ENCODE results near the gene RPTOR. TPM values are rescaled to one million over a fixed set of nuclear protein-coding genes. Genes with fewer than 3 reads are reported as not detected.

RPTOR gene
- total and polyA plus RNA-seq, 10 of the 15 experiments (the other 5 are each of a cell fraction or from before 2014, with no cell fraction given), result 0.18 to 32.1 (median 7.8) TPM

DNA sequence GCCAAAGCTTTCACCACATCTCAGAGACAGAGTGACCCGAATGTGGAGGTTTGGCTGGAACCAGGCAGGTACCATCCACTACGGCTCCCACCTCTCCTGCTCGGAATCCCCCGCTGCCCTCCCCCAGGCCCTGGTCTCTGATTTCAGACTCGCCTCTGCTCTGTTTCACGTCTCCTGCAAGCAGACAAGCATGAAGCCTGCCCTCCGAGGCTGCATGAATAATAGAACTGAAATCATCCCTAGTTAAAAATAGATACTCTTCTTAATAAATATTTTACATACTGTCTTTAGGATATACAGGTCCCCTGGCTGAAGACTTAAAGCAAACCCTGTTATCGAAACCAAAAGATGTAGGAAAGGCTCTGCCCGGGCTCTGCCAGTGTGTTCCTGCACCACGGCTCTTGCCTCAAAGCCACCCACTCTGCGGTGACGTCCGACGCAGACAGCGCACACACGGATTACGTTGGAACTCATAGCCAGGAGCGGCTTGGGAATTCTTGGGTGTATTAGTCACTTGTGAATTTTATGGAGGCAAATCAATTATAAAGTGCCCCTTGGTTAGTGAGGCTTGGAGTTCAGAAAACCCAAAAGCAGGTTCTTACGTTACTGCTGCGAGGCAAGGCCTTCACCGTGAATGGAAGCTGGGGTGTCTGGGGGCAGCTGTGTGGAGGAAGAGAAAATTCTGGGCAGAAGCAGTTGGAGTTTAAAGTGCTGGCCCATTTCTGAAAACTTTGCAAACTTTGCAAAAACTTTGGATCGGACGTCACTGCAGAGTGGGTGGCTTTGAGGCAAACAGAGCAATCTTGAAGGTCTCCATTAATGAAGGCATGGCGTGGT, 42.7 kb upstream of the RPTOR start:
- Histone ChIP-seq H3K4me2 (ENCODE audit: control insufficient read depth, insufficient read depth) (no peak overlapping the region), H3K79me2 (ENCODE audit: control insufficient read depth, insufficient read depth, low read length) (no peaks in the 10 kb centered on the region), H3K27ac (ENCODE audit: control insufficient read depth, insufficient read depth) (no peak overlapping the region), H3K9me3 (replicated peaks; ENCODE audit: control insufficient read depth, insufficient read depth, low read length) (no peaks in the 10 kb centered on the region), H3K27me3 (replicated peaks in 1 of 2; ENCODE audit: control insufficient read depth in 2 of 2, insufficient read depth in 2 of 2, low read length in 1 of 2) (peaks cover 0 to 7% of the 10 kb centered on the region in 2 experiments; a peak in 2 of 4 replicates), H3K9ac (ENCODE audit: control insufficient read depth, insufficient read depth, low read length) (no peak overlapping the region), H3K4me1 (ENCODE audit: control insufficient read depth, insufficient read depth, low read length) (no peaks in the 10 kb centered on the region), H2AFZ (ENCODE audit: control insufficient read depth, low read depth, low read length) (no peak overlapping the region), H3K4me3 (no peak overlapping the region), H4K20me1 (ENCODE audit: control insufficient read depth, insufficient read depth) (no peaks in the 10 kb centered on the region; the same call in 1 of the 2 replicates), H3K36me3 (ENCODE audit: control insufficient read depth in 2 of 2, insufficient read depth in 2 of 2, low read length in 1 of 2) (no peaks in the 10 kb centered on the region)
- intact Hi-C loops (cut with micrococcal nuclease; ENCODE audit: unreplicated experiment) (no loop called here), in situ Hi-C loops (cut with MboI) (no loop called here)
- whole genome bisulfite sequencing (ENCODE audit: insufficient coverage, insufficient replicate concordance, low lambda C conversion rate, missing lambda C conversion rate), result 53% methylated on average over 24 of the region's 24 CpGs
- FAIRE-seq (no peak), ATAC-seq (no peak), DNase-seq (ENCODE audit: low read depth, low spot score) (no peak)
- ChIA-PET CTCF (no interaction called here), SMC1A (ENCODE audit: uncharacterized antibody, unreplicated experiment) (no interaction called here), RAD21 (ENCODE audit: unreplicated experiment) (no interaction called here), POLR2A (interaction anchor here (0.8 kb wide), 1 partner anchor 10 kb away, joined by 3 read pairs; no protein-coding TSS in a partner anchor)
- TF ChIP-seq, protein P1, sequence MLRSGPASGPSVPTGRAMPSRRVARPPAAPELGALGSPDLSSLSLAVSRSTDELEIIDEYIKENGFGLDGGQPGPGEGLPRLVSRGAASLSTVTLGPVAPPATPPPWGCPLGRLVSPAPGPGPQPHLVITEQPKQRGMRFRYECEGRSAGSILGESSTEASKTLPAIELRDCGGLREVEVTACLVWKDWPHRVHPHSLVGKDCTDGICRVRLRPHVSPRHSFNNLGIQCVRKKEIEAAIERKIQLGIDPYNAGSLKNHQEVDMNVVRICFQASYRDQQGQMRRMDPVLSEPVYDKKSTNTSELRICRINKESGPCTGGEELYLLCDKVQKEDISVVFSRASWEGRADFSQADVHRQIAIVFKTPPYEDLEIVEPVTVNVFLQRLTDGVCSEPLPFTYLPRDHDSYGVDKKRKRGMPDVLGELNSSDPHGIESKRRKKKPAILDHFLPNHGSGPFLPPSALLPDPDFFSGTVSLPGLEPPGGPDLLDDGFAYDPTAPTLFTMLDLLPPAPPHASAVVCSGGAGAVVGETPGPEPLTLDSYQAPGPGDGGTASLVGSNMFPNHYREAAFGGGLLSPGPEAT (IDR thresholded peaks at IDR 0.05; ENCODE audit: low read depth), result no peak
- TF ChIP-seq SREBF1 (IDR thresholded peaks at IDR 0.05; ENCODE audit: low read length) (no peak), IRF4 (IDR thresholded peaks at IDR 0.05; ENCODE audit: low read depth, low read length) (no peak), STAT1 (conservative IDR thresholded peaks at IDR 0.05) (no peak), RUNX3 (IDR thresholded peaks at IDR 0.05; ENCODE audit: low read length) (no peak), EP300 (IDR thresholded peaks at IDR 0.05; ENCODE audit: borderline replicate concordance in 1 of 2, control insufficient read depth in 1 of 2, low read depth in 2 of 2, low read length in 2 of 2) (no peak), ETV6 (conservative IDR thresholded peaks at IDR 0.05 in 1 of 2, IDR thresholded peaks at IDR 0.05 in 1 of 2; ENCODE audit: borderline replicate concordance in 1 of 2, low read depth in 1 of 2) (no peak), ASH2L (IDR thresholded peaks at IDR 0.05; ENCODE audit: borderline replicate concordance, low read depth) (no peak), SIX5 (IDR thresholded peaks at IDR 0.05; ENCODE audit: low read depth, low read length, severe bottlenecking) (no peak), YBX1 (IDR thresholded peaks at IDR 0.05) (no peak)
- TF ChIP-seq, protein P2, sequence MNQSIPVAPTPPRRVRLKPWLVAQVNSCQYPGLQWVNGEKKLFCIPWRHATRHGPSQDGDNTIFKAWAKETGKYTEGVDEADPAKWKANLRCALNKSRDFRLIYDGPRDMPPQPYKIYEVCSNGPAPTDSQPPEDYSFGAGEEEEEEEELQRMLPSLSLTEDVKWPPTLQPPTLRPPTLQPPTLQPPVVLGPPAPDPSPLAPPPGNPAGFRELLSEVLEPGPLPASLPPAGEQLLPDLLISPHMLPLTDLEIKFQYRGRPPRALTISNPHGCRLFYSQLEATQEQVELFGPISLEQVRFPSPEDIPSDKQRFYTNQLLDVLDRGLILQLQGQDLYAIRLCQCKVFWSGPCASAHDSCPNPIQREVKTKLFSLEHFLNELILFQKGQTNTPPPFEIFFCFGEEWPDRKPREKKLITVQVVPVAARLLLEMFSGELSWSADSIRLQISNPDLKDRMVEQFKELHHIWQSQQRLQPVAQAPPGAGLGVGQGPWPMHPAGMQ (IDR thresholded peaks at IDR 0.05; ENCODE audit: borderline replicate concordance), result no peak
- TF ChIP-seq, protein P3, sequence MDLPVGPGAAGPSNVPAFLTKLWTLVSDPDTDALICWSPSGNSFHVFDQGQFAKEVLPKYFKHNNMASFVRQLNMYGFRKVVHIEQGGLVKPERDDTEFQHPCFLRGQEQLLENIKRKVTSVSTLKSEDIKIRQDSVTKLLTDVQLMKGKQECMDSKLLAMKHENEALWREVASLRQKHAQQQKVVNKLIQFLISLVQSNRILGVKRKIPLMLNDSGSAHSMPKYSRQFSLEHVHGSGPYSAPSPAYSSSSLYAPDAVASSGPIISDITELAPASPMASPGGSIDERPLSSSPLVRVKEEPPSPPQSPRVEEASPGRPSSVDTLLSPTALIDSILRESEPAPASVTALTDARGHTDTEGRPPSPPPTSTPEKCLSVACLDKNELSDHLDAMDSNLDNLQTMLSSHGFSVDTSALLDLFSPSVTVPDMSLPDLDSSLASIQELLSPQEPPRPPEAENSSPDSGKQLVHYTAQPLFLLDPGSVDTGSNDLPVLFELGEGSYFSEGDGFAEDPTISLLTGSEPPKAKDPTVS (IDR thresholded peaks at IDR 0.05; ENCODE audit: low read depth, low read length), result no peak
- TF ChIP-seq, protein P4, sequence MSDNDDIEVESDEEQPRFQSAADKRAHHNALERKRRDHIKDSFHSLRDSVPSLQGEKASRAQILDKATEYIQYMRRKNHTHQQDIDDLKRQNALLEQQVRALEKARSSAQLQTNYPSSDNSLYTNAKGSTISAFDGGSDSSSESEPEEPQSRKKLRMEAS (IDR thresholded peaks at IDR 0.05; ENCODE audit: low read depth, low read length), result no peak
- BruUV-seq (replicated peaks), result no TSS peak
